NCI-H748 (cell line): ENCODE measurements around the gene BANF1.
A peak's percentile ranks its signal among the peaks of the same experiment; 100 is the strongest.
"Not testable (repeated sequence)": the region's sequence is repeated elsewhere in the genome, so short reads cannot be mapped to it uniquely, and the experiment has no call there.

Experiments used
- DNase-seq: peaks from one replicate; lab custom pipeline; 2025; ENCODE audit not compliant: unreplicated experiment; lab: John Stamatoyannopoulos, UW

BANF1 gene

DNA sequence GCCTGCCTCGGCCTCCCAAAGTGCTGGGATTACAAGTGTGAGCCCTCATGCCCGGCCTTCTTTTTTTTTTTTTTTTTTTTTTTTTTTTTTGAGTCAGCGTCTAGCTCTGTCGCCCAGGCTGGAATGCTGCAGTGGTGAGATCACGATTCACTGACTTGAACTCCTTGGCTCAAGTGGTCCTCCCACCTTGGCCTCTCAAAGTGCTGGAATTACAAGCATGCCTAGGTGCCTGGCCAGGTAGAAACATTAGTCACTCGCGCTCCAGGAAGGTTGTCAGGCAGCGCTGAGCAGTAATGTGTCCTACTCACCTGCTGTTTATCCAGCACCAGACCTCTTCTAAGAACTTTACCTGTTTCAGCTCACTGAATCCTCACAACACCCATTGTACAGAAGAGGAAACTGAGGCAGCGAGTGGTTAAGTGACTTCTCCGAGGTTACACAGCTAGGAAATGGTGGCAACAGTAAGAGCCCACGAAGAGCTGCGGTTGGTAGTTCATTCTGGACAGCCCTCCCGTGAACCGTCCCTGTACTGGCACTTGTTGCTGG lies 9.0 kb downstream of the BANF1 start:
- DNase-seq: no peak

DNA sequence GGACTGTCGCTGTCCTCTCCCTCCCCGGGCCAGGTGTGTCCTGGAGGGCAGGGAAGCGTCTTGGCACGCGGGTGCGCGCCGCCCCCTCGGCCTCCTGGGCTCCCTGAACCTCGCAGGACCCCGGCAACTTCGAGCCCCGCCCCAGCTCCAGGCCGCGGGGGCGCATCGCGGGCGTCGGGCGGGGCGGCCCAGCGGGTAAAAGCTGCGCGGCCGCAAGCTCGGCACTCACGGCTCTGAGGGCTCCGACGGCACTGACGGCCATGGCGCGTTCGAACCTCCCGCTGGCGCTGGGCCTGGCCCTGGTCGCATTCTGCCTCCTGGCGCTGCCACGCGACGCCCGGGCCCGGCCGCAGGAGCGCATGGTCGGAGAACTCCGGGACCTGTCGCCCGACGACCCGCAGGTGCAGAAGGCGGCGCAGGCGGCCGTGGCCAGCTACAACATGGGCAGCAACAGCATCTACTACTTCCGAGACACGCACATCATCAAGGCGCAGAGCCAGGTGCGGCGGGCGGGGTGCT lies 9.5 kb downstream of the BANF1 start, which contains the start of gene CST6:
Gene CST6 (plus strand): TSS at position 224 of the 519 bp plus-strand sequence. CDS start 37 bp downstream, at position 261.
- DNase-seq: peak; percentile 16

DNA sequence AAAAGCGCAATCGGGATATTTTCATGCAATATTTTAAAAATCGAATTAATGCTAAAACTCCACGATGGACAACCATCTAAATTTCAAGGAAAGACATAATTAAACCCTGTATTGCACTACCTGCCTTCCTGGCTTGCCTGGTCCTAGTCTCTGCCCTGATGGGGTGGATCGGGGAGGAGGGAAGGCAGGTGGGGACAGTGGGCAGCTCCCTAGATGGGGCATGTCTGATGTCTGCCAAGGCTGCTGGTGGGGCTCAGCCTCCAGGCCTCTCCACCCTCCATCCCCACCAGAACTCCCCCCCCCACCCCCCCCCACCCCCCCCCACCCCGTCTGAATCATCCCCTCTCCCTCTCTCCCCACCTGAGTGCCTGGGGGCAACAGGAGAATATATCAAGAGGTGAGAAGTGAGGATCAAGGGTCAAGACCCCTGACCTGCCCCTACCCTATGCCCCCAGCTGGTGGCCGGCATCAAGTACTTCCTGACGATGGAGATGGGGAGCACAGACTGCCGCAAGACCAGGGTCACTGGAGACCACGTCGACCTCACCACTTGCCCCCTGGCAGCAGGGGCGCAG lies 10.2 kb downstream of the BANF1 start:
- no peak for DNase-seq

DNA sequence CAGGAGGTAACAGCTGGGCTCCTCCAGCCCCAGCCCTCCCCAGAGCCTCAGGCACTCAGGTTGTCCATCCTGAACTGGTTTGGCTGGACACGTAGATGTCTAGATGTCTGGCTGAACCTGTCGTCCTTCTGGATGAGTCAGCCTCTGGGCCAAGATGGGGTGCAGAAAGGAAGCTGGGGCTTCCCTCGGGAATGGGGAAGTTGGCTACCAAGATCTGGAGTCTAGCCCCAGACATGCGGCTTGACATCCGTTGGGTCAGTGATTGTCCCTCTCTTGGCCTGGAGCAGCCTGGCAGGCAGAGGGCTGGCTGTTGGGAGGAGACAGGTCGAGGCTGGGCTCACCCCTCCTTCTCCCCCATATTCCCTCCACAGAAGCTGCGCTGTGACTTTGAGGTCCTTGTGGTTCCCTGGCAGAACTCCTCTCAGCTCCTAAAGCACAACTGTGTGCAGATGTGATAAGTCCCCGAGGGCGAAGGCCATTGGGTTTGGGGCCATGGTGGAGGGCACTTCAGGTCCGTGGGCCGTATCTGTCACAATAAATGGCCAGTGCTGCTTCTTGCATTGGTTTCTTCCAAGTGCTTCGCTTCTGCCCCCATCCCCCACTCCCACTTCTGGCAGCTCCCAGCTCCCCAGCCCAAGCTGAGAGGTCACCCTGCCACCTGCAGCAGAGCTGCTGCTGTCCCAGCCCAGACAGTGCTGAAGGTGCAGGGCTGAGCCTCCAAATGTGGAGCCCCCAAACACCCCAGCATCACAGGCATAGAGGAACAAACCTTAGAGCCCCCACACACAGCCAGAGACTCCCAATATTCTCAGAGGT lies 10.9 kb downstream of the BANF1 start:
- DNase-seq: no peak

DNA sequence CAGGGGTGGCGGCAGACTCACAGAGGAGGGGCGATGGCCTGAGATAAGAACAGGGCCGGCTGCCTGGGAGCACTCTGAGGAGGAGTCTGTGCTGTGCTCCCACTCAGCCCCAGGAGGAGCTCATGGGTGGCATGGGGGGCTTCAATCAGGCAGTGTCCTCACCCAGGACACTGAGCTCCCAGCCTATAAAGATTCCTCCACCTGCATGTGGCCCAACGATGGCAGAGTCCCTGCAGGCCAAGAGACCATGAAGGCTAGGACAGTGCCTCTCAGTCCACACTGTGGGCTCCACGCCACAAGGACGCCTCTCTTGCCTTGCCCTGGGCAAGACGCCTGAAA lies 11.4 kb downstream of the BANF1 start:
- no peak for DNase-seq

DNA sequence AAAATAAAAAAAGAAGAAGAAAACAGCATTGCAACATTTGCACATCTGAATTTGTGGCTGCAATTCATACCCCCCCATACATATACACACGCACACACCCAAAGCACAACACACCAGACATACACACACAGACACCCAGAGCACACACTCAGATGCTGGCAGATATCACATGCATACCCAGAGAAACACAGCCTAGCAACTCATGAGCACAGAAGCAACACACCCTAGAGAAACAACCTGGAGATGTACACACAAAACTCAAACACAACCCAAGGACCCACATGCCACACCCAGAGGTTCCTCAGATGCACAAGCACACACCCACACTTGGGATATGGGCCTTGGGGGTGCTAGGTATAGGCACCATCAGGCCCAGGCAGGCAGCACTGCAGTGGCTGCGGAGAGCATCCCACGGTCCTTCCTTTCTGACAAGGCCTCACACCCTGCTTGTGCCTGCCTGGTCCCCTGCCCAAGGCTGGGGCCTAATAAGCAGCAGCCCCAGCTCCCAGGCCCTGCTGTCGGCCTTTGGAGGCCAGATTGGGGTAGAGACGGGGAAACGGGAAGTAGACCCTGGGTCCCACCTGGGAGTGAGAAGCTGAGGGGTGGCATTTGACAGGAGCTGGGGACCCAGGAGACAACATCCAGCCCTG lies 12.6 kb downstream of the BANF1 start:
- no peak for DNase-seq

DNA sequence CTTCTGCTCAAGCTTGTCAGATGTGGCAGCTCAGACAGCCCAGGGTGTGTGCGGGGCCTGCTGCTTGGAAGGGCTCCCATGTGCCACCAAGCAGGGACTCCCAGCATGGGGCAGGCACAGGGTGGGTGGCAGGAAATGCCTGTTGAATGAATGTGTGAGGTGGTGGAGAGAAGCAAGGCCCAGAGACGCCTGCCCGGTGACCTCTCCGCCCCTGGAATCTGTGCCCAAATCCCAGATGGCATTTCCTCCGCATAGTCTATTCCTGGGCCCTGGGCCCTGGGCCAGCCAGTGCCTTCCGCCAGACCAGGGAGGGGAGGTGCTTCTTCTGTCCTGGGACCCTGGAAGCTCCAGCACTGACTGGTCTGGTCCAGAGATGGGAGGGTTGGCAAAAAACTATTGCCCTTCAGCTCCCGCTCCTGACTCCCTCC lies 13.2 kb downstream of the BANF1 start:
- DNase-seq: no peak

DNA sequence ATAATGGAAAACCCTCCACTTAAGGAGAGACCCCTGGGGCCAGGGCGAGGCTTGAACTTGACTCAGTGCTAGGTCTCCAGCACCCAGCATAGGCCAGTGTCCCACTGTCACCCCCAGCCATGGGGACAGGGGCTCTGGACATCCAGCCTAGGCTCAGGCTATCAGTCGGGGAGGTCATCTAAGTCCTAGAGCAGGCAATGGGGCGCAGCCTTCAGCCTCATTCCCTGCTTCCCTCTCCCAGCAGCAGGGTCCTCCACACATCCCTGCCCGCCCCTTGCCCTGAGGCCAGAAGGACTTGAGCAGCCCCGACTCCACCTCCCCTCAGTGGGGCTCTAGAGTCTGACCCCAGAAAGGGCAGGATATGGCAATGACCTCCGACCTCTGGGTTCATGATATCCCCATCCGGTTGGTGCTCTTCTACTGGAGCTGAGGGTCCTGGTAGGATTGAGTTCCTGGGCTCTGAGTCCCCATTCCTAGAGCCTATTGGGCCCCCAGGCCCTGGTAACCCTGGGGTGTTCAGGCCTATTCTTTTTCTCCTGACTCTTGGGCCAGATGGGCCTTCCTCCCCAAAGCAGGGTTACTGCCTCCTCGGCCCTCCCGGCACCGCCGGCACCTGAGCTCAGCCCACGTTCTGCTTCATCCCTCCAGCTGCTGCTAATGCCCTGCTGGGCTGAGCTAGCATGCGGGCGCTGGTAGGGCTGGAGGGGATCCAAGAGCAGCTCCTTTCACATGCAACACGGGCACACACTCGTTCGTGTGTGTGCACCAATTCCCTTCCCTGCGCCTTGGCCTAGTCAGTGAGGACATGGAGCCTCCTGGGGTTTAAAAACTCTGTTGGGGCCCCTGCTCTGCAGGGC lies 13.9 kb downstream of the BANF1 start:
- no peak for DNase-seq

DNA sequence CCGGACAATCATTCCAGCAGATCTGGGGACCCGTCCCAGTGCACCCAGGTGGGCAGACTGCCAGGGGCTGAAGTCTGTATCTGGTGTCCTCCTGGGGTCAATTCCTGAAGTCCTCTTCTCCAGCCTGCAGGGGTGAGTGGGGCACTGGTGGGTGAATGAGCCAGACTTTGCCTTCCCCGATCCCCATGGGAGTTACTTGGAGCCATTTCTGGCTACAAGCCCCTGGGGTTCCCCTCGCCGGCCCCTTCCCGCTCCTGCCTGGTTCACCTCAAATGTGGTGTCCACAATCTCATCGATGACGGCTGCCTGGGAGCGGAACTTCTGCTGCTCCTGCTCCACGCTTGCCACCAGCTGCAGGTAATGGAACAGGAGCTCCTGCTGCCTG lies 14.5 kb downstream of the BANF1 start:
- DNase-seq: no peak

DNA sequence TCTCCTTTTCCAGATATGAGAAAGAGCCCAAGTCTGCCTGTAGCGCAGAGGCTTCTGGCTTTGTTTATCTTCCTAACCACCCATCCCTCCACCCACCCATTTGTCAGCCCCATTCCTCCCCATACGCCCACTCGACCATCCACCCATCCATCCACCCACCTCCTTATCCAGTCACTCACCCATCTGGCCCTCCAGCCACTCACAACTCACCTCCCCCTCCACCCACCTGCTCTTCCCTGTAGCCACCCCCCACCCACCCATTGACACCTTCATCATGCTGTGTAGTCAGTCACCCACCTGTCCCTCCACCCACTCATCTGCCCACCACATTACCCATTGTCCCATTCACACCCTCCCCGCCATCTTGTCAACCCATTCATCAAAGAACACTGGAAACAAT lies 15.0 kb downstream of the BANF1 start:
- DNase-seq: no peak

DNA sequence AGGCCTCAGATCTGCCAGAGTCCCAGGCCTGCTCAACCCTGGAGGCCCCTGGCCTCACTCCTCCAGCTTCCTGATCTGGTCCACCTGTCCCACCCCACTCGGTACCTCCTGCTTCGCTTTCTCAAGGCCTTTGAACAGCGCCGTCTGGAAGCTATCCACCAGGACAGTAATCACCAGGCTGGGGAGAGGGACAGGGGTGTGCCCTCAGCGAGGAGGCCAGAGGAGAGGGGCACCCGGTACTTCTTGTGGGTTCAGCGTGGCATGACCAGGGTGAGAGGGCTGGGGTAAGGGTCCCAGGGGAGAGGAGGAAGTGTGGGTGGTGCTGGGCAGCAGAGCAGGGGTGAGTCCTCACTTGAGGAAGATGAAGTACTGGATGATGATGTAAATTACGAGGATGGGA lies 17.9 kb downstream of the BANF1 start:
- DNase-seq: no peak

DNA sequence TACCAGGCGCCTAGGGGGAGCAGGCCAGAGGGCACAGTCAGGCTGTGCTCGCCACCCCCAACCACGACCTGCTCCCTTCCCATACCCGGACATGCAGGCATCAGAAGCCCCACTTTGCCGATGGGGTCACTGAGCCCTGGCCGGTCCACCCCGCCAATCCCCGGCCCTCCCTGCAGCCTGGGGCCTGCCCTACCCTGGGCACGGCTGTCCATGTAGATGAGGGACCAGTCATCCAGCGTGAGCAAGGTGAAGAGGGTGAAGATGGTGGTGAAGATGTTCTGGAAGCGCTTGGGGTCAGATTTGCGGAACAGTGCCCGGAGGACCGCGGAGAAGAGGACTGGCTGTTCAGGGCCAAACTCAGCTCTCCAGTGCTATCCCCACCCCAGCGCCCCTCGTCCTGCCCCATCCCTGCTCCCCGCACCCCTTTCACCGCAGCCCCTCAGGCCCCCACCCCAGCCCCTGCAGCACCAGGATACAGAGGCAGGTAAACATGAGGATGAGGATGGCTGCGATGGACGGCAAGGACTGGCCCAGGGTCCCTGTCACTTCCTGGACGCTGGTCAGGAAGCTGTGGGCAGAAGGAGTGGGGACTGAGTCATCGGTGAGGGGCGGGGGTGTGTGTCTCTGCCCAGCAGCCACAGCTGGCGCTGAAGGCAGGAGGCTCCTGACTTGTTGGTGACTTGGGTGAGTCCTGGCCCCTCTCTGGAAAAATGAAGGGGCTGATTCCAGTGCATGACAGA lies 18.5 kb downstream of the BANF1 start:
- DNase-seq: no peak

DNA sequence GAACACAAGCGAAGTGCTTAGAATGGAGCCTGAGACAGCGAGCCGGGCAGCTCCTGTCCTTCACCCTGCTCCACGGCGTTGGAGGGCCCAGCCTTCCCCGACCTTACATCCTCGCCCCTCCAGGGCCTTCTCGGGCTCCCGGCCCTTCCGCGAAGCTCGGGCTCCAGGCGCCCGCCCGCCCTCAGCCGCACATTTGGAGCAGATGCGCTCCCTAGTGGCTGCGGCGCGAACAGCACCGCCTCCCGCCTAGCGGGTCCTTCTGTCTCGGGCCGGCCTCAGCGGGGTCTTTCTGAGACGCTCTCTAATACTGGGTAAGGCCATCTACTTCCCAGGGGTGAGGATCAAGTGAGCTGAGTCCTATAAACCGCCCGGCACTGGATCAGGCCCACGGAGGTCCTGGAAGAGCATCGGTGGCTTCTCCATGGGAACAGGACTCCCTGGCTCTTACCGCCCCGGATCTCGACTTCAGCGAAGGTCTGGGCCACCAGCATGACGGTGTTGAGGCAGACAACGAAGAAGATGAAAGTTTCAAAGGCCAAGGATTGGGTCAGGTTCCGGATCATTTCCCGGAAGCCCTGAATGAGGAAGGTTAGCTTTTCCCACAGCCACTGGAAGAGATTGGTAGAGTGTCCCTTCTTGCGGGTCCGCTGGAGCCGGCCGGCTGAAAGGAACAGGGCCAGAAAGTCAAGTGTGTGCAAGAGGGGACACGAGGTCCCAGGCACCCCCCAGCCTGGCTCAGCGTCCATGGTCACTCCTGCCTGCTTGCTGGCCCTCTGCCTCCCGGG lies 20.3 kb downstream of the BANF1 start:
- DNase-seq: peak; percentile 75

DNA sequence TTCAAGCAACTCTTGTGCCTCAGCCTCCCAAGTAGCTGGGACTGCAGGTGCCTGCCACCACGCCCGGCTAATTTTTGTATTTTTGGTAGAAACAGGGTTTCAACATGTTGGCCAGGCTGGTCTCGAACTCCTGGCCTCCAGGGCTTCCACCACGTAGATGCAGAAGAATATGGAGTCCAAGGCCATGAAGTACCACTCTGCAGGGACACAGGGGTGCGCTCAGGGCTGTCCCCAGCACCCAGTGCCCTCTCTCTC lies 20.8 kb downstream of the BANF1 start:
- DNase-seq: not testable (repeated sequence)

DNA sequence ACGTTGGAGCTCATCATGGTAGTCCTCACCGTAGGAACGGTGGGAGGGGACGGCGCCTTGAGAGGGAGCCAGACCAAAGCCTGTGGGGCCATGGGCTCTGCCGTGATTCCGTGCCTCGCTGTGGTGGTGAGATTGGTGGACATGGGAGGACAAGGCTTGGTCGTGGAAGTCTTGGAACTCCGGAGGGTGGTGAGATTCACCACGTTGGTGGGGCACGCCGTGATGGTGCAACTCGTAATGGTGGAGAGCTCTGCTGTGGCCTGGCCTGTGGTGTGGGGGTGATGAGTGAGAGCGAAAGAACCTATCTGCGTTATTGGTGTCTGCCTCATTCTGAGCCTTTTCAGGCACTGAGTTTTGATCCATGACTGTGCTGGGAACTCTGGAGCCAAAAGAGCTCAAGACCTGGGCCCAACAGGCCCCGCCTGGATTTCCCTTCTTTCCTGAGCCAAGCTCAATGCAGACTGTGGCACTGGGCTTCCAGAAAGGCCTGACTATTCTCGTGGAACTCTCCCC lies 23.8 kb downstream of the BANF1 start, which contains the start of gene CATSPER1:
Gene CATSPER1 (minus strand): TSS at position 463 of the 513 bp plus-strand sequence. CDS start 100 bp downstream, at position 363.
- DNase-seq: no peak

DNA sequence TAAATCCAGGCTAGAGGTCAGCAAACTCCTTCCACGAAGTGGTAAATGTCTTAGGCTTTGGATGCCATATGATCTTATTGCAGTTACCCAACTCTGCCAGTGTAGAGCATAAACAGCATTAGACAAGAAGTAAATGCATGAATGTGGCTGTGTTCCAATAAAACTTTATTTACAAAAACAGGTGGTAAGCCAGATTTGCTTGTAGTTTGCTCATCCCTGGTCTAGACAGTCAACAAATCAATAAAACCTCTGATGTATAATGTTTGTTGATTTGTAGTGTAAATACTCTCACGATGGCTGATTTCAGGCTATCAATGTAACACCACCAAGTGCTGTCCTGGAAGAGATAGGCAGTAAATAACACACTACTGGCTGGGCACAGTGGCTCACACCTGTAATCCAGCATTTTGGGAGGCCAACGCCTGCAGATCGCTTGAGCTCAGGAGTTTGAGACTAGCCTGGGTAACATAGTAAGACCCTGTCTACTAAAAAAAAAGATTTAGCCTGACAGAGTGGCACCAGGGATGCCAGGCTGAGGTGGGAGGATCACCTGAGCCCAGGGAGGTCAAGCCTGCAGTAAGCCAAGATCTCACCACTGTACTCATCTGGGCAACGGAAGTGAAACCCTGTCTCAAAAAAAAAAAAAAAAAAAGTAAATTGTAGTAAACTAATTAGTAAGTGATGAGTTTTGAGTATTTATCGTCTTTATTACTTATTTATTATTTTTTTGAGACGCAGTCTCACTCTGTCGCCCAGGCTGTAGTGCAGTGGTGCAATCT lies 30.8 kb downstream of the BANF1 start:
- no peak for DNase-seq

DNA sequence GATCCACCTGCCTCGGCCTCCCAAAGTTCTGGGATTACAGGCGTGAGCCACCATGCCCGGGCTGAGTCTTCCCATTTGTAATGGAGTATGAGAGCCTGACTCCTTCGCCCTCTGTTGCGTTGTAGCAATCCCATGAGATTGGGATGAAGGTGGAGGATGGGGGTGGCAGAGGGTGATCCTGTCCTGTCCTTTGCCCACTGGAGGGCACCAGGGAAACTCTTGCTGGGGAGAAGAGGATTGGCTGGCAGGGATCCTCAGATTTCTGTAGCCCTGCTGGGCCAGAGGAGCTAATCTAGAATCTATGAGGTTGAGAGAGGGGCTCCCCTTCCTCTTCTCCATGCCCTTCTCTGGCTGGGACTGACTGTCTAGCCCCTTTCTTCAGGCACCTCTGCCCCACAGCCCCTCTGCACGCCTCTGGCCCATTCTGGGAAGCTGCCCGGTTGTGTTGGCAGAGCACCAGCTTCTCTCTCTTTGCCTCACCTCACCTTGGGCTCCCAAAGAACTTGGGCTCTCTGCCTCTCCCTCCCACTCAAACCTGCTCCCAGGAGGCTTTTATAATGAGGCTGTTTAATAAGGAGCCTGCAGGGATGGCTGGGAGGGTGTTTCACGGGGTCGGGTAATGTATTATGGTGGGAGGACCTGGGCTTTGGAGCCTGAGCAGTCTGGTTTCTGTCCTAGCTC lies 33.5 kb downstream of the BANF1 start:
- no peak for DNase-seq

DNA sequence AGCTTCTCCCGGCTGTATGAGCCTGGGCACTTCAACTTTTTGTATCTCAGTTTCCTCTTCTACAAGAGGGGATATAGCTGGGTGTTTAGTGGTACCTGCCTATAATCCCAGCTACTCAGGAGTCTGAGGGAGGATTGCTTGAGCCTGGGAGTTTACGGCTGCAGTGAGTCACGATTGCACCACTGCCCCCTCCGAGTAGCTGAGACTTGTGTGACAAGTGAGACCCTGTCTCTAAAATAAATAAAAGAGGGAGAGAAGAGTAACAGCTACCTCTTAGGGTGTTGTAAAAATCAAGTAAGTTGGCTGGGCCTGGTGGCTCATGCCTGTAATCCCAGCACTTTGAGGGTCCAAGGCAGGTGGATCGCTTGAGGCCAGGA lies 34.0 kb downstream of the BANF1 start:
- DNase-seq: no peak
